Activated naive CD4-positive, alpha-beta T cell treated with anti-CD3 and anti-CD28 coated beads, Interleukin-2, amount 10 ng/mL, durations not matched to agents 7 days and 5 days (primary cell): Measurements from ENCODE around the gene C1QTNF12.

Source experiments
- CTCF ChIA-PET: fragments of 350-600 bp; sonication (Branson Sonifier 250); formaldehyde crosslinking; loops from one replicate; lab custom pipeline; 2021; ENCODE audit warnings: antibody characterized with exemption; lab: Charles Lee
- DNase-seq: peaks from one replicate; pipeline ENCODE4 v3.0.0-alpha.2; 2020
- H3K27ac Mint-ChIP-seq: one replicate; pipeline ENCODE4 v1.8.0; 2021; ENCODE audit warnings: mild to moderate bottlenecking, moderate library complexity, mixed read lengths
- H3K27me3 Mint-ChIP-seq: one replicate; pipeline ENCODE4 v1.8.0; 2021; ENCODE audit warnings: mild to moderate bottlenecking, mixed read lengths
- H3K36me3 Mint-ChIP-seq: one replicate; pipeline ENCODE4 v1.8.0; 2021; ENCODE audit warnings: mixed read lengths
- H3K4me1 Mint-ChIP-seq: one replicate; pipeline ENCODE4 v1.8.0; 2021; ENCODE audit warnings: mixed read lengths
- H3K4me3 Mint-ChIP-seq: one replicate; pipeline ENCODE4 v1.8.0; 2021; ENCODE audit warnings: mild to moderate bottlenecking, moderate library complexity, mixed read lengths
- H3K9me3 Mint-ChIP-seq: one replicate; pipeline ENCODE4 v1.8.0; 2021; ENCODE audit warnings: mixed read lengths

Gene C1QTNF12

DNA sequence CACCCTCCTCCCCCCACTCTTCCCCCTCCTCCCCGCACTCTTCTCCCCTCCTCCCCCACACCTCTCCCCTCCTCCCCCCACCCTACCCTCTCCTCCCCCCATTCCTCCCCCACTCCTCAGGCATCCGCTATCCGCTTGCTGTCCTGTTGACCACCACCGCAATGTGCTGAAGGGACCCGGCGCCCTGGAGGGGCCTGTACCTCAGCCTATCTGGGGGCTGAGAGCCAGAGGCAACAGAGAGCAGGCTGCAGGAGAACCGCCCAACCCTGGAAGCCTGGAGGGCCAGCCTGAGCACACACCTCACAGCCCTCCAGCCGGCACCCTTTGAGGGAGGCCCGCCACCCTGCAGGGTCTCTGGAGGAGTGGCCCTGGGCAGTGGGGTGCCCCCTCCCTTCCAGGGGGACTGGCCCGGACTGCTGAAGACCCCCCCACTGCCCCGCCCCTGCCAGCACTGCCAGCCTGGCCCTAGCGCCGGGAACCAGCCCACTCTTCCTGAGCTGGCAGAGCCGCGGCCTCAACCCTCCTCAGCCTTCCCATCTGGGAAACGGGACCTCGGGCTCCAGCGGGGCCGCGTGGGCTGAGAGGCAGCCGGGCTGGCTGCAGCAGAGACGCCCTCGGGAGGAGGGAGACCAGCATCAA lies 1.2 kb downstream of the C1QTNF12 start:
- CTCF ChIA-PET: no interaction called here
- no peak for DNase-seq
- peaks cover 37% of the 10 kb centered on the region for H3K27me3 Mint-ChIP-seq
- no peak overlapping the region for H3K4me3 Mint-ChIP-seq
- H3K4me1 Mint-ChIP-seq: peaks cover 7% of the 10 kb centered on the region
- H3K9me3 Mint-ChIP-seq: no peaks in the 10 kb centered on the region
- no peaks in the 10 kb centered on the region for H3K36me3 Mint-ChIP-seq
- H3K27ac Mint-ChIP-seq: no peak overlapping the region

DNA sequence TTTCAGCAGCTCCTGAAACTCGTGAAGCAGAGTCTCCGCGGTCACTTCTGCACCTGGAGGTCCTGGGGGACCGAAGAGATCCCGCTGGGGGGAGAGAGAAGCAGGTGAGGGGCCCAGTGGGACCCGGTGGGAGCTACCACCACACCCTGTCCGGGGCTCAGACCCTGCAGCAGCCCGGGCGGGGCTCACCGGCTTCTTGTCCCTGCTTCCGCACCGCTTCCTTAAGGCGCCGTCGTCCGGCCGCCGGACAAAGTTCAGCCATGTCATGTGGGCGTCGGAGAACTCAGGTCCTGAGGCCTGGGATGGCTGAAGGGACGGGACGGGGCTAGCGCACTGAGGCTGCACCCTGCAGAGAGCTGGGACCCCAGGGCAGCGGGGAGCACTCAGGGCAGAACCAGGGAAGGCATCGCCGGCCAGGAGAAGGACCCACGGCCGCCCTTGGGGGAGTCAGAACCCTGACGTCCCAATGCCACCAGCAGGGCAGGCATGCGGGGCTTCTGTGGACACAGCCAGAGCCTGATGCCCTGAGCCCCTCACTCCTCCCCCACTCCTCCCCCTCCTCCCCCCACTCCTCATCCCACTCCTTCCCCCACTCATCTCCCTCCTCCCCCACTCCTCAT lies 2.2 kb downstream of the C1QTNF12 start:
- Mint-ChIP-seq H3K4me3 (no peak overlapping the region), H3K36me3 (no peaks in the 10 kb centered on the region), H3K4me1 (no peaks in the 10 kb centered on the region), H3K9me3 (no peaks in the 10 kb centered on the region), H3K27ac (no peak overlapping the region), H3K27me3 (peaks cover 37% of the 10 kb centered on the region)
- DNase-seq: no peak
- CTCF ChIA-PET: no interaction called here

DNA sequence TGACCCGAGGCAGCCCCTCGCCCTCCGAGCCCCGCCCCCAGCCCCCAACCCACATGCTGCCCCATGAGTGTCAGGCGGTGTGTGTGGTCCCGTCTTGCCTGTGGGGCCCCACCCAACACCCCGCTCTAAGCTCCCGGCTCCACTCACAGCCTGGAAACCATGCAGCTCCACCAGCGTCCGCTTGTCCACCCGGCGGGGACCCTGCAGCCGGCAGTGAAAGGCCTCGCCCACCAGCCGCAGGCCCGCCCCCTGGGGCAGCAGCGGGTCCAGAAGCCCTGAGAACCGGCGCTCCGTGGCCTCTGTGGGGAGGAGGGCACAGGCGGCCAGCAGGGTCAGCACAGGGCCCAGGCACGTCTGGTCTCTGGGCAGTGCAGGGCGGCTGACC lies 2.7 kb downstream of the C1QTNF12 start:
- no peaks in the 10 kb centered on the region for H3K9me3 Mint-ChIP-seq
- DNase-seq: no peak
- no peak overlapping the region for H3K27ac Mint-ChIP-seq
- no peaks in the 10 kb centered on the region for H3K36me3 Mint-ChIP-seq
- CTCF ChIA-PET: no interaction called here
- H3K4me1 Mint-ChIP-seq: no peaks in the 10 kb centered on the region
- peaks cover 40% of the 10 kb centered on the region for H3K27me3 Mint-ChIP-seq
- H3K4me3 Mint-ChIP-seq: no peak overlapping the region

DNA sequence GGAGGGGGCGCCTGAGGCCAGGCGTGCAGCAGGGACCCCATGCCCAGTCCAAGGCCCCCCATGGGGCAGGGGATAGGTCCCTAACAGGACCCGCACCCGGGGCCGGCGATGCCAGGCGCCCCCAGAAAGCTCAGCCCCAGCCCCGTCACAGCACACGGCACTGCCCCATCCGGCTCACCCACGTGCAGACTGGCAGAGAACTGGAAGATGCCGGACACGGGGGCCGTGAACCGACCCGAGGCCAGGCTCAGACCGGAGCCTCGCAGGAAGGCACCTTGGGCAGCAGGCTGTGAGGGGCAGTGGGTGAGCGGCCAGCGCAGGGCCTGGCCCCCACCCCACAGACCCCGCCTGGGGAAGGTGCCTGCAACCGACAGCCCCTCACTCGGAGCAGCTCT lies 3.3 kb downstream of the C1QTNF12 start:
- Mint-ChIP-seq H3K27me3 (peaks cover 41% of the 10 kb centered on the region), H3K9me3 (no peaks in the 10 kb centered on the region)

DNA sequence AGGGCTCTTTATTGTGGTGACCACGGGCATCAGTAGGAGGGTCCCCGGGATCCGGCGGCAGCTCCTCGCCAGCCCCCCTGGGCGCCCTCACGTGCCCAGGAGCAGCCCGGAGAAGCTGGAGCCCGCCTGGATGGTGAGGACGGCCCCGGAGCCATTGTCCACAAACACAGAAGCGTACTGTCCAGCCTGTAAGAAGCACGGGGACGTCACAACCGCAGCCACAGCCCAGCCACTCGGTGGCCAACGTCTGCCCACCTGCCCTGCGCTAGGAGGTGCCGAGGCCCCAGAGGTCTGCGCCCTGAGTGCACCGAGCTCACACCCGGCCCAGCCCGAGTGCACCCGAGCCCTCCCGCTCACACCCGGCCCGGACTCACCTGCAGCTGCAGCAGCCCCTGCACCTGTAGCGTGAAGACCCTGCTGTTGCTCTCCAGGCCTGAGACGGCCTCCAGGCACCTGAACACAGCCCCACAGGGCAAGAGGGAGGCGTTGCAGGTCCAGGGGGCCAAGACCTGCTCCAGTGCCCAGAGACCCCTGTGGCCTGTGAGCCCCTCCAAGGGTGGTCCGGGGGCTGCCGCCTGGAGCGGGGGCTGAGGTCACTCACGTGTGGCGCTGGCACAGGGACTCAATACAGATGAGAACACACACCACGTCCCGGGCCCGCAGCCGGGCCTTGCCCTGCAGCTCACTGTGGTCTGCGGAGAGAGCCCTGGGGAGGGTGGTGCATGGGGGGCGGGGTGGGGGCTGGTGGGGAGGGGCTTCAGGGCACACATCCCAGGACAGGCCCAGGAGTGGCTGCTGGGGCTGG lies 3.9 kb downstream of the C1QTNF12 start:
- no peaks in the 10 kb centered on the region for H3K36me3 Mint-ChIP-seq
- no peak overlapping the region for H3K4me3 Mint-ChIP-seq
- DNase-seq: no peak
- H3K27me3 Mint-ChIP-seq: peaks cover 35% of the 10 kb centered on the region
- CTCF ChIA-PET: interaction anchor here (0.8 kb wide), 1 partner anchor 120 kb away, joined by 5 read pairs; no protein-coding TSS in a partner anchor
- H3K27ac Mint-ChIP-seq: no peak overlapping the region
- H3K9me3 Mint-ChIP-seq: no peaks in the 10 kb centered on the region
- no peaks in the 10 kb centered on the region for H3K4me1 Mint-ChIP-seq

More for the DNA sequence above, 3.3 kb downstream of the C1QTNF12 start:
- no peaks in the 10 kb centered on the region for H3K36me3 Mint-ChIP-seq
- no peak overlapping the region for H3K4me3 Mint-ChIP-seq
- no peak for DNase-seq
- no peak overlapping the region for H3K27ac Mint-ChIP-seq
- H3K4me1 Mint-ChIP-seq: no peaks in the 10 kb centered on the region
- CTCF ChIA-PET: no interaction called here

DNA sequence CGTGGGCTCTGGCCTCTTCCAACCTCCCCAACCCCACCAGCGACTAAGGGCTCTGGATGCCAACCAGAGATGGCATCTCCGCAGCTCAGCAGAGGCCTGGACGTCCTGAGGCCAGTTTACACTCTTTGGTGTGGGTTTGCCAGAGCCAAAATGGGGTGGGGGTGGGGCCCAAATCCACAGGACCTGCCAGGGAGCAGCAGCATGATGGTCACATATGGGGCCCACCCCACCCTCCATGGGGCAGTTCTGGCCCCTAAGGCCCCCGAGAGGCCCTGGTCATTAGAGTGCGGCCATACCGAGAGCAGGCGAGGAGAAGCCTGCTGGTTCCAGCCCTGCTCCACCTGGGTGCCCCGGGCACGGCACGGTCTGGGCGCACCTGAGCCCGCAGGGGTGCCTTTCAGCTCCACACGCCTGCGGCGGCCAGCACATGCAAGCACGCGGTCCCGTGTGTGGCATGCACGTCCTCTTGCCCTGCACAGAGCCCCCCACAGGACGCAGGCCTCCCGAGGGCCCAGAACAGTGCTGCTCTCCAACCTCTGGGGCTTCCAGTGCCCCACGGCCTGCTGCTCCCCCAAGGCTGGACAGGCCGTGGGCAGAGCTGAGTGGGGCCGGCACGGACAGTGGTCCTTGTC lies 4.8 kb downstream of the C1QTNF12 start:
- H3K9me3 Mint-ChIP-seq: no peaks in the 10 kb centered on the region
- H3K27ac Mint-ChIP-seq: no peak overlapping the region
- CTCF ChIA-PET: interaction anchor here (0.8 kb wide), 1 partner anchor 119 kb away, joined by 5 read pairs; no protein-coding TSS in a partner anchor
- H3K27me3 Mint-ChIP-seq: peaks cover 26% of the 10 kb centered on the region
- H3K4me1 Mint-ChIP-seq: no peaks in the 10 kb centered on the region
- DNase-seq: no peak
- no peaks in the 10 kb centered on the region for H3K36me3 Mint-ChIP-seq
- no peak overlapping the region for H3K4me3 Mint-ChIP-seq

DNA sequence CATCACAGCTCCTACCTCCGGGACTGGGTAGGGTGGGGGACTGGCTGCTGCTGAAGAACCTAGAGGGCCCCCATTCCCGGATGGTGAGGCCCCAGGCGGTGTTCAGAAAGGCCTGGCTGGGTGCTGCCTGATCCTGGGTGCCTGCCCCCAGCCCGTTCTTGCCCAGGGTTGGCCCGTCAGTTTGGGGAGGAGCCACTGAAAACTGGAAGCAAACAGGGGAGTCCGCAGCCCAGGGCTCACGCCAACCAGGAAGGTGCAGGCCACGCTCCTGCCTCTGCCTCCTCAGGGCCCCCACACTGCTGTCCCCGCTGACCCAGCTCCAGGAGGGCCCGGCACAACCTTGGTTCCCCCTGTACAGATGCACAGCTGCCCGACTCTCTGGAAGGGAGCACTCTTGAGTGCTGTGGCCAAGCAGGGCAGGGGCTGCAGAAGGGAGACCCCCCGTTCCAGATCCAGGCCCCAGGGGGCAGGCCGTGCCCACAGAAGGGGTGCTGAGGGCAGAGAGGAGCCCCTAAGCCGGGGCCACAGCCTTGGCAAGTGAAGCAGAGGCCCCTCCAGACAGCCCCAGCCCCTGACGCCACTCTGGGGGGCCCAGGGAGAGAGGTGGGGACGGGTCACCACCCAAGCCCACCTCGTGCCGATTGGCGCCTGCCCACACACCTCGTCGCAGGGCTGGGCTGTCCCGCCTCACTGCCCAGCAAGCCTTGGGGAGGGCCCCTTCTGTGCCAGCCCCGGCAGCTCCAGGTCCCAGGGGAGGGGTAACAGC lies 5.5 kb downstream of the C1QTNF12 start:
- Mint-ChIP-seq H3K36me3 (no peaks in the 10 kb centered on the region), H3K4me1 (no peaks in the 10 kb centered on the region), H3K27ac (no peak overlapping the region), H3K9me3 (no peaks in the 10 kb centered on the region), H3K4me3 (no peak overlapping the region), H3K27me3 (peaks cover 22% of the 10 kb centered on the region)
- no peak for DNase-seq
- CTCF ChIA-PET: no interaction called here

DNA sequence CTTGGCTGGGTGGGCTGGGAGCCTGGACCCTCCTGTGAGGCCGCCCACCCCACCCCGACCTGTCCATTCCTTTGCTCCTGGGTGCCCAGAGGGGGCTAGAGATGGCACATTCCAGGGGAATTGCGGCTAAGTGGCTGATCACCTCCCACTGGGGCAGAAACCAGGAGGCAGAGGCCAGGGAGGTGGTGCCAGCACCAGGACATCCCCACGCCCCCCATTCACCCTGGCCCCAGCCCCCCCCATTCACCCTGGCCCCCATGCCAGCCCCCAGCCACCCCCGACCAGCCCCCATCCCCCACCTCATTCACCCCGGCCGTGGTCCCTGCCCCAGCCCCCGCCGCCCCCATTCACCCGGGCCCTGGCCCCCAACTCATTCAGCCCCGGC lies 6.2 kb downstream of the C1QTNF12 start:
- Mint-ChIP-seq H3K9me3 (no peaks in the 10 kb centered on the region), H3K27me3 (peaks cover 15% of the 10 kb centered on the region), H3K4me3 (no peak overlapping the region), H3K4me1 (no peaks in the 10 kb centered on the region), H3K27ac (no peak overlapping the region), H3K36me3 (no peaks in the 10 kb centered on the region)
- CTCF ChIA-PET: no interaction called here
- DNase-seq: no peak

DNA sequence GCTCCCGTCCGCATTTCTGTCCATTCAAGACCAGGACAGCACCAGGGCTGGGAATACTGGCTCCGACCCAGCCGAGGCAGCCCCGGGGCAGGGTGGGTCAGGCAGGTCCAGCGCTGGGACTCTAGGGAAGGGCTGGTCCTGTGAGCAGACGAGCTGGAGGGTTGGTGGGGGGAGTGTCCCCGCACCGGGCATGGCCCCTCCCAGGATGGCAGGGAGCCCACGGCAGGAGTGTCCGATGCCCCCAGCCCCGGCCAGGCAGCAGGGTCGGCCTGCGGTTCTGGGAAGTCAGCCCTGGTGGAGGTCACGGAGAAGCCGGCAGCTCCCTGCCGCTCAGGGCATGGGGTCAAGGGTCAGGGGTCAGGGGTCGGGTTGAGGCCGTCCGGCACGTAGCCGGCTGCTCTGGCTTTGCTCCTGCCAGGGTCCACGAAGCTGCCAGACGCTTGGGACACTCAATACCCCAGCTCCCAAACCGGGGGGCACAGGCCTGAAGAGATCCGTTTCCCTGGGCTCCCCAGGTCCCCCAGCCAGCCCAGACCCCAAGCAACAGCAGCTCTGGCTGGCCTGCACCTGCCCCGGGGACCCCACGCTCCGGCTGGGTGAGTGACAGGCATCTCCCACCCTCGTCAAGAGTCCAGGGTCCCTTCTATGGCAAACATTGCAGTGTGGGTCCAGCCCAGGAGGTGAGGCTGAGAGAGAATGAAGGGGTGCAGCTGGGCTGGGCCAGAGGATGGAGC lies 6.7 kb downstream of the C1QTNF12 start:
- no peak overlapping the region for H3K4me3 Mint-ChIP-seq
- CTCF ChIA-PET: no interaction called here
- H3K9me3 Mint-ChIP-seq: no peaks in the 10 kb centered on the region
- H3K27me3 Mint-ChIP-seq: peaks cover 12% of the 10 kb centered on the region
- no peaks in the 10 kb centered on the region for H3K36me3 Mint-ChIP-seq
- no peak overlapping the region for H3K27ac Mint-ChIP-seq
- DNase-seq: no peak
- peaks cover under 1% of the 10 kb centered on the region for H3K4me1 Mint-ChIP-seq

DNA sequence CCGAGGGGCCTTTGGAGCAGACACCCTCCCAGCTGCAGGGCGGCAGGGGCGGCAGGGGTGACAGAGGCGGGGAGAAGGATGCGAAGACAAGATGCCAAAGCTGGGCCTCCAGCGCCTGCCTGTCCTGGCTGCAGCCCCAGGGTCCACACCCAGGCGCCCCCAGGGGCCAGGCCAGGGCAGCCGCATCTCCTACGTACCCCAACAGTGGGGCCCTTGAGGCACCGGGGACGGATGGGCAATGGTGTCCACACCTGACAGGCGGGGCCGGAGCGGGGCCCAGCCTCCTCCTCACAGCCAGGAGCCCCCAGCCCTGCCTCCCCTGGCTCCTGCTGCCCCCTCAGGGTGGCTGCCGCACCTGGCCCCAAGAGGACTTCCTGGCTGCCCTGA lies 7.3 kb downstream of the C1QTNF12 start:
- Mint-ChIP-seq H3K4me1 (peaks cover 6% of the 10 kb centered on the region), H3K9me3 (no peaks in the 10 kb centered on the region), H3K27me3 (peaks cover 9% of the 10 kb centered on the region), H3K27ac (no peak overlapping the region), H3K36me3 (peaks cover 4% of the 10 kb centered on the region), H3K4me3 (no peak overlapping the region)
- CTCF ChIA-PET: no interaction called here
- DNase-seq: no peak

DNA sequence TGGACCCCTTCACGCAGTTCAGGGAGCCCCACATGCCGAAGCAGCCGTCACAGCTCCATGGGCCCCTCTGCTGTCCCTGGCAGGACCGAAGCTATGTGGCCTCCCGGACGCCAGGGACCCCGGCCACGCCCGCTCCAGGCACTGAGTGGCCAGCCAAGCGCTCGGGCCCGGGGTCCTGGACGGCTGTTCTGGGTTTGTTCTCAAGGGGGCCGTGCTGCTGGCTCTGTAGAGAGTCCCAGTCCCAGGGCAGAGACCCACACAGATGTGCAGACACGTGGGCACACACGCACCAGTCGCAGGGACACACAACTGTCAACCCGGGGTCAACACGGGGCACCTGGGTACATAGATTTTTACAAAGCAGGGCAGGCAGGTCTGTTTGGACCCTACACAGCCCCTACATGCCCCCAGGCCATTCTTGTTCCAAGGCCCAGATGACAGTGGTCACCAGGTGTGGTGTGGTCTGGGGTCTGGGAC lies 7.8 kb downstream of the C1QTNF12 start:
- CTCF ChIA-PET: interaction anchor here (1.1 kb wide), 1 partner anchor 22 kb away, joined by 3 read pairs; no protein-coding TSS in a partner anchor
- peaks cover 11% of the 10 kb centered on the region for H3K4me1 Mint-ChIP-seq
- H3K4me3 Mint-ChIP-seq: no peak overlapping the region
- peaks cover 5% of the 10 kb centered on the region for H3K27me3 Mint-ChIP-seq
- no peaks in the 10 kb centered on the region for H3K9me3 Mint-ChIP-seq
- H3K27ac Mint-ChIP-seq: no peak overlapping the region
- no peak for DNase-seq
- peaks cover 8% of the 10 kb centered on the region for H3K36me3 Mint-ChIP-seq

DNA sequence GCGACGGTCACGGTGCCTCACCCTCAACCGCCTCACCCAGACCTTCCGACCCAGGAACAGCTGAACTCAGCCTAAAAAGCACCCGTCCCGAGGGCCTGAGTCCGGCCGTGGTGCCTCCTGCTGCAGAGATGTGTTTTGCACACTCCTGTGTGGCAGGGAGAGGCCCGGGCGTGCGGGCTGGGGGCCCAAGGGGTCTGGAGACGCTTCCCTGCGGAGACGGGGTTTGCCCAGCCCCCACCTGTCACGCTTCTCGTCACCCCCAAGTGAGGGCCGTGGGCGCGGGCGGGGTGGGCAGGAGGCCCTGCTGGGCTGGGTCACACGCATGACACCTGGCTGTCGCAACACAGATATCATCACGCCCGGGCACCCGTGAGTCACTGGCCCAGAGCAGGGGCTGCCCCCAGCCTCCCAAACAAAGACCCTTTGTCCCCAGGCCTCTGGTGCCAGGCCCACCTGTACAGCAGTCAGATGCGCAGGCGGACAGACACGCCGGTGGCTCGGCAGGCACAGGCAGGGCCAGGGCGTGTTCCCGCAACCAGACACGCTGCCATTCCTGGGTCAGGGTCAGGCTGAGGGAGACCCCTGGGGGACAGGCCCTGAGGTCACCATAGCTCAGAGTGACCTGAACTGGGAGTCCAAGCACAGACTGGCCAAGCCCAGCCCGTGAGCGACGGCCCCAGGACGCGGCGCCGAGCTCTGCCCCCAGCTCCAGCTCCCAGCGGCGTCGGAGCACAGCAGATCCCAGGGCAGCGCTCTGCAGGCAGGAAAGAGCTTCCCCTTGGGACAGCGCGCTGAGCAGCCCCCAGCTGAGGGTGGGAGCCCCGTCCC lies 8.4 kb downstream of the C1QTNF12 start:
- H3K4me1 Mint-ChIP-seq: peaks cover 15% of the 10 kb centered on the region
- H3K27ac Mint-ChIP-seq: no peak overlapping the region
- H3K27me3 Mint-ChIP-seq: peaks cover 5% of the 10 kb centered on the region
- no peaks in the 10 kb centered on the region for H3K9me3 Mint-ChIP-seq
- CTCF ChIA-PET: interaction anchor here (1.1 kb wide), 1 partner anchor 22 kb away, joined by 3 read pairs; no protein-coding TSS in a partner anchor
- H3K36me3 Mint-ChIP-seq: peaks cover 10% of the 10 kb centered on the region
- DNase-seq: no peak
- no peak overlapping the region for H3K4me3 Mint-ChIP-seq
